Calu3 (cell line): ENCODE measurements around the gene HPGDS. TPM values are rescaled to one million over a fixed set of nuclear protein-coding genes. Genes with fewer than 3 reads are reported as not detected.
"Not testable (repeated sequence)": the region's sequence is repeated elsewhere in the genome, so short reads cannot be mapped to it uniquely, and the experiment has no call there.

Experiments
- Bru-seq: library from RNA; stranded (reverse); fragments of 400-500 nt; gene quantifications from one replicate; lab custom pipeline; 2021; lab: Mats Ljungman, UMichigan
- BruChase-seq, 2 experiments: library from RNA; stranded (reverse); fragments of 400-500 nt; gene quantifications; one replicate each; lab custom pipeline; 2021; lab: Mats Ljungman, UMichigan
- BruUV-seq: library from RNA; stranded (reverse); fragments of 400-500 nt; replicated peaks from 2 replicates; lab custom pipeline; 2021; lab: Mats Ljungman, UMichigan
- CTCF ChIA-PET: fragments of 300-600 bp; sonication (Branson Sonifier 250); formaldehyde crosslinking; loops from one replicate; lab custom pipeline; 2022; ENCODE audit warnings: antibody characterized with exemption; lab: Charles Lee
- DNase-seq: peaks from one replicate; pipeline ENCODE4 v3.0.0; 2022
- H3K27ac Mint-ChIP-seq: one replicate; pipeline ENCODE4 v1.8.0; 2022; ENCODE audit warnings: mixed read lengths; ENCODE audit not compliant: unreplicated experiment
- H3K27me3 Mint-ChIP-seq: one replicate; pipeline ENCODE4 v1.8.0; 2022; ENCODE audit warnings: mixed read lengths; ENCODE audit not compliant: unreplicated experiment
- H3K36me3 Mint-ChIP-seq: one replicate; pipeline ENCODE4 v1.8.0; 2022; ENCODE audit warnings: mild to moderate bottlenecking, moderate library complexity, mixed read lengths; ENCODE audit not compliant: insufficient read depth, unreplicated experiment
- H3K4me1 Mint-ChIP-seq: one replicate; pipeline ENCODE4 v1.8.0; 2022; ENCODE audit warnings: mild to moderate bottlenecking, low read depth, mixed read lengths; ENCODE audit not compliant: unreplicated experiment
- H3K4me3 Mint-ChIP-seq: one replicate; pipeline ENCODE4 v1.8.0; 2022; ENCODE audit warnings: mild to moderate bottlenecking, low read depth, moderate library complexity, mixed read lengths; ENCODE audit not compliant: unreplicated experiment
- H3K9me3 Mint-ChIP-seq: one replicate; pipeline ENCODE4 v1.8.0; 2022; ENCODE audit warnings: low read depth, mixed read lengths; ENCODE audit not compliant: unreplicated experiment
- intact Hi-C: fragments of 100-400 bp; cut with micrococcal nuclease; formaldehyde crosslinking; loops from one replicate; pipeline ENCODE4 v1.10.0; 2022; ENCODE audit not compliant: unreplicated experiment
- long read RNA-seq: library from polyadenylated mRNA; stranded (forward); transcript quantifications from one replicate; pipeline ENCODE4 v2.0.0, GENCODE V29; 2022
- total RNA-seq: library from RNA; stranded (reverse); gene quantifications from 2 replicates; pipeline ENCODE4 v1.2.3, GENCODE V29; 2022
- TF ChIP-seq, protein P1 (sequence below): fragments of 200-600 bp; IDR thresholded peaks from one replicate; pipeline ENCODE4 v1.8.0; 2022; ENCODE audit warnings: antibody characterized with exemption; ENCODE audit not compliant: unreplicated experiment

Gene HPGDS
- total RNA-seq, result not detected in 2 replicates
- not detected for Bru-seq, nascent RNA
- percentile 3 among the genes with signal in this experiment for BruChase-seq, experiment 1, labeled RNA remaining after a 6-hour chase
- BruChase-seq, experiment 2, labeled RNA remaining after a 2-hour chase, result not detected
- long read RNA-seq, result 0 reads

DNA sequence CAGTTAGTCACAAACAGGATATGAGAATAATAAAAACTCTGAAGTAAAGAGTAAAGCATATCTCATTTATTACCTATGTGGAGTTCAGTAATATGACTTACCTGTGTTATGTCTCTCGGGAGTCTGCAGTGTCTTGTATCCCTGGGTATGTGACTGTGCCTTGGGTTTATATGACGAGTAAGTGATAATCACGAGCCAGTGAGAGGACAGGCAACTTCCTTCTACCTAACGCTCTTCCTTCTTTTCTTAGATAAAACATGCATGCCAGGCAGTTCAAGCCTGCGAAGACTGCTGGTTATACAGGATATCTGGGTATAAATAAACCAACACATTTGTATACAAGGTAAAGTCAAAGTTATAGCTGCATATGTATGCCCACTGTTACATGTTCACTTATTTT is at the start of gene HPGDS:
TSS of gene HPGDS (minus strand) at position 143 of the 400 bp plus-strand sequence. CDS start 8,207 bp downstream, outside the sequence.
- Mint-ChIP-seq H3K27me3 (no peaks in the 10 kb centered on the region), H3K36me3 (no peaks in the 10 kb centered on the region), H3K27ac (no peak within 1 kb of the TSS), H3K4me3 (no peak within 1 kb of the TSS), H3K9me3 (no peaks in the 10 kb centered on the region), H3K4me1 (no peaks in the 10 kb centered on the region)
- BruUV-seq, result no TSS peak
- no peak for DNase-seq
- TF ChIP-seq, protein P1, sequence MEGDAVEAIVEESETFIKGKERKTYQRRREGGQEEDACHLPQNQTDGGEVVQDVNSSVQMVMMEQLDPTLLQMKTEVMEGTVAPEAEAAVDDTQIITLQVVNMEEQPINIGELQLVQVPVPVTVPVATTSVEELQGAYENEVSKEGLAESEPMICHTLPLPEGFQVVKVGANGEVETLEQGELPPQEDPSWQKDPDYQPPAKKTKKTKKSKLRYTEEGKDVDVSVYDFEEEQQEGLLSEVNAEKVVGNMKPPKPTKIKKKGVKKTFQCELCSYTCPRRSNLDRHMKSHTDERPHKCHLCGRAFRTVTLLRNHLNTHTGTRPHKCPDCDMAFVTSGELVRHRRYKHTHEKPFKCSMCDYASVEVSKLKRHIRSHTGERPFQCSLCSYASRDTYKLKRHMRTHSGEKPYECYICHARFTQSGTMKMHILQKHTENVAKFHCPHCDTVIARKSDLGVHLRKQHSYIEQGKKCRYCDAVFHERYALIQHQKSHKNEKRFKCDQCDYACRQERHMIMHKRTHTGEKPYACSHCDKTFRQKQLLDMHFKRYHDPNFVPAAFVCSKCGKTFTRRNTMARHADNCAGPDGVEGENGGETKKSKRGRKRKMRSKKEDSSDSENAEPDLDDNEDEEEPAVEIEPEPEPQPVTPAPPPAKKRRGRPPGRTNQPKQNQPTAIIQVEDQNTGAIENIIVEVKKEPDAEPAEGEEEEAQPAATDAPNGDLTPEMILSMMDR, result no peak
- CTCF ChIA-PET, result no interaction called here
- intact Hi-C loops, result no loop called here

DNA sequence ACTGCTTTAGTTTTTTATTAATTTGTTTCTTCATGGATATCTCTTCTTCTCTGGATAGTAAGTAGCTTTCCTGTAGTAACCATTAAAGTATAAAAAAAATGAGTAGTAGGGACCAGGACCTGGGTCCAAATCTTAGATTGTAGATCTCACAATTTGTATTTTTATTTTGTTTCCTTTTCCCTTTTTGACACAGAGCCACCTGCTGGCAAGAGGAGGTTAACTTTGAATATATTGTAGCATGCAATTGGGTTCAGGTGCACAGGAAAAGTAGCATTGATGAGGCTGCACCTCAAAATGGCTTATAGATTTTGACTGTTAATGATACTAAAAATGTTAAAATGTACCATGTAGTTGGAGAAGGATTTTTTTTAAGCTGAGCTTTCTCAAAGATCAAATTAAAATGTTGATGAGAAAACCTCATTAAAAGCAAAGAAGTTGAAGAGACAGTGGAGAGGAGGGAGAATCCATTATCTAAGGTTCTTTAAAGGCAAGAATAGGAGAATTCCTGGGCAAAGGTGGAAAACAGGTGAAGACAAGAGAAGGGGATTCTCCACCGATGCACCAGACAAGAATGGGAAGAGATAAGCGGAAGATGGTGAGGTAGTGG is 48.3 kb upstream of the HPGDS start:
- CTCF ChIA-PET, result no interaction called here
- no peaks in the 10 kb centered on the region for H3K4me1 Mint-ChIP-seq
- no peak overlapping the region for H3K4me3 Mint-ChIP-seq
- peaks cover 24% of the 10 kb centered on the region for H3K27me3 Mint-ChIP-seq
- H3K36me3 Mint-ChIP-seq, result no peaks in the 10 kb centered on the region
- no peaks in the 10 kb centered on the region for H3K9me3 Mint-ChIP-seq
- DNase-seq, result peak; percentile 22
- H3K27ac Mint-ChIP-seq, result no peak overlapping the region
- intact Hi-C loops, result loop anchor here (1.0 to 2.0 kb wide), 3 partner anchors 58 to 600 kb away; no protein-coding TSS in a partner anchor
- no TSS peak for BruUV-seq
- TF ChIP-seq, protein P1, result peak; percentile 29

DNA sequence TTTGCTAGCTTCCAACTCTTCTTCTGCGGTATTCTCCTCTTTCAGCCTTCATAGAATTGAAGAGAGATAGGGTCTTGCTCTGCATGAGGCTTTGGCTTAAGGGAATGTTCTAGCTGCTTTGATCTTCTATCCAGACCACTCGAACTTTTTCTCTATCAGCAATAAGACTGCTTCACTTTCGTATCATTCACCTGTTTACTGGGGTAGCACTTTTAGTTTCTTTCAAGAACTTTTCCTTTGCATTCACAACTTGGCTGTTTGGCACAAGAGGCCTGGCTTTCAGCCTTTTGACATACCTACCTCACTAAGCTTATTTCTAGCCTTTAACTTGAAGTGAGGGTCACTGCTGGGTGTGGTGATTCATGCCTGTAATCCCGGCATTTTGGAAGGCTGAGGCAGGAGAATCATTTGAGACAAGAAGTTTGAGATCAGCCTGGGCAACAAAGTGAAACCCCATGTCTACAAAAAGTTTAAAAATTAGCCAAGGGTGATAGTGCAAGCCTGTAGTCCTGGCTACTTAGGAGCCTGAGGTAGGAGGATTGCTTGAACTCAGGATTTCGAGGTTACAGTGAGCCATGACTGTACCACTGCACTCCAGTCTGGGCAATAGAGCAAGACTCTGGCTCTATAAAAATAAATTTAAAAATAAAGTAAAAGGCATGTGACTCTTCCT is 47.1 kb upstream of the HPGDS start:
- TF ChIP-seq, protein P1, result no peak
- Mint-ChIP-seq H3K27me3 (peaks cover 24% of the 10 kb centered on the region), H3K27ac (no peak overlapping the region), H3K36me3 (no peaks in the 10 kb centered on the region), H3K4me3 (no peak overlapping the region), H3K4me1 (no peaks in the 10 kb centered on the region), H3K9me3 (no peaks in the 10 kb centered on the region)
- CTCF ChIA-PET, result interaction anchor here (0.7 kb wide), 1 partner anchor 84 kb away, joined by 3 read pairs; no protein-coding TSS in a partner anchor
- no peak for DNase-seq
- BruUV-seq, result no TSS peak
- intact Hi-C loops, result loop anchor here (2.0 kb wide), 1 partner anchor 599 kb away; no protein-coding TSS in a partner anchor

DNA sequence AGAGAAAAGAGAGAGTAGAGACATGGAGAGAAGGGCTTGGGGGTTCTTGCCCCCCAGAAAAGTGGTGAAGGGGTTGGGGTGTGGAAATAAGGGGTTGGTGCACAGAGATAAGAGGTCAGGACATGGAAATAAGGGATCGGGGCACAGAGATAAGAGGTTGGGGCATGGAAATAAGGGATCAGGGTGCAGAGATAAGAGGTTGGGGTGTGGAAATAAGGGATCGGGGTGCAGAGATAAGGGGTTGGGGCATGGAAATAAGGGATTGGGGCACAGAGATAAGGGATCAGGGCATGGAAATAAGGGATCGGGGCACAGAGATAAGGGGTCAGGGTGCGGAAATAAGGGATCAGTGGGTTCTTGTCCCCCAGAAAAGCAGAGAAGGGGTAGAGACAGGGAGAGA is 45.3 kb upstream of the HPGDS start:
- H3K36me3 Mint-ChIP-seq, H3K9me3 Mint-ChIP-seq, CTCF ChIA-PET, intact Hi-C loops, BruUV-seq, H3K4me1 Mint-ChIP-seq, DNase-seq, H3K4me3 Mint-ChIP-seq, H3K27ac Mint-ChIP-seq: not testable (repeated sequence)
- H3K27me3 Mint-ChIP-seq, result peaks cover 24% of the 10 kb centered on the region

DNA sequence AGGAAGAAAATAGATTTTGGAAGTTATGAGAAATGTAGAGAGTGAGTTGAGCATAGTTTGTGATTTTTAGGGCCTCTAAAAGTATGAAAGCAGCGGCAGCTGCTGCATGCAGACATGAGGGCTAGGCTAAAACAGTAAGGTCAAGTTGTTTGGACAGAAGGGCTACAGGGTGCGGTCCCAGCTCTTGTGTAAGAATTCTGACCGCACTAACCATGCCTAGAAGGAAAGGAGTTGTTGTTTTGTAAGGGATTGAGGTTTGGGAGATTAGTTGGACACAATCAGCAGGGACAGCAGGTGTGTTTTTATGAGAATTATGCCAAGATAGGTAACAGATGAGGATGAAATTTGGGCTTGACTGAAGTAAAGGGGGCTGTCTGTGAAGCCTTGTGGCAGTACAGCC is 42.8 kb upstream of the HPGDS start:
- CTCF ChIA-PET, H3K9me3 Mint-ChIP-seq, H3K4me1 Mint-ChIP-seq, H3K36me3 Mint-ChIP-seq, H3K4me3 Mint-ChIP-seq, BruUV-seq, intact Hi-C loops, H3K27ac Mint-ChIP-seq, DNase-seq: not testable (repeated sequence)
- H3K27me3 Mint-ChIP-seq, result peaks cover 24% of the 10 kb centered on the region

DNA sequence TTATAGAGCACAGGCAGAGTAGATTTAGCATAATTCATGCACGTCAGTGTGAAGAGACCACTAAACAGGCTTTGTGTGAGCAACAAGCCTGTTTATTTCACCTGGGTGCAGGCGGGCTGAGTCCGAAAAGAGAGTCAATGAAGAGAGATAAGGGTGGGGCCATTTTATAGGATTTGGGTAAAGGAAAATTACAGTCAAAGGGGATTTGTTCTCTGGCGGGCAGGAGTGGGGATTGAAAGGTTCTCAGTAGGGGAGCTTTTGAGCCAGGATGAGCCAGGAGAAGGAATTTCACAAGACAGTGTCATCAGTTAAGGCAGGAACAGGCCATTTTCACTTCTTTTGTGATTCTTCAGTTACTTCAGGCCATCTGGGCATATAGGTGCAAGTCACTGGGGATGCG is 40.3 kb upstream of the HPGDS start:
- intact Hi-C loops, H3K36me3 Mint-ChIP-seq, DNase-seq, H3K4me1 Mint-ChIP-seq, CTCF ChIA-PET, BruUV-seq, H3K4me3 Mint-ChIP-seq, H3K9me3 Mint-ChIP-seq, H3K27ac Mint-ChIP-seq: not testable (repeated sequence)
- H3K27me3 Mint-ChIP-seq, result peaks cover 11% of the 10 kb centered on the region
